Left lung (tissue), 10 donors: Measurements from ENCODE around the gene TFRC. TPM values are rescaled to one million over a fixed set of nuclear protein-coding genes. Genes with fewer than 3 reads are reported as not detected.
A peak's percentile ranks its signal among the peaks of the same experiment; 100 is the strongest.
"Not testable (repeated sequence)": the region's sequence is repeated elsewhere in the genome, so short reads cannot be mapped to it uniquely, and the experiment has no call there.

Source experiments
- ATAC-seq: fragments of 200-7000 bp; cut with Tn5 transposase; one replicate; pipeline ENCODE4 v1.9.1; 2020; ENCODE audit warnings: moderate library complexity
- DNase-seq, 4 donors: peaks; one replicate each; pipeline ENCODE4 v3.0.0-alpha.2; 2013 to 2020
- H3K27ac ChIP-seq, 2 donors: fragments of 200-600 bp; sonication (generic) in 1 of 2; one replicate each; pipeline versions ENCODE4 v1.5.0 to v1.8.0; 2020 to 2021
- H3K27me3 ChIP-seq, 2 donors: fragments of 200-600 bp; sonication (generic) in 1 of 2; one replicate each; pipeline versions ENCODE4 v1.5.0 to v1.8.0; 2020 to 2021
- H3K36me3 ChIP-seq, 2 donors: fragments of 200-600 bp; sonication (generic) in 1 of 2; one replicate each; pipeline versions ENCODE4 v1.5.0 to v1.8.0; 2020 to 2021
- H3K4me1 ChIP-seq, 2 donors: fragments of 200-600 bp; one replicate each; pipeline ENCODE4 v1.8.0; 2021
- H3K4me3 ChIP-seq, 2 donors: fragments of 200-600 bp; sonication (generic) in 1 of 2; one replicate each; pipeline versions ENCODE4 v1.5.0 to v1.8.0; 2020 to 2021; ENCODE audit warnings: mild to moderate bottlenecking in 1 of 2
- H3K9me3 ChIP-seq, 2 donors: fragments of 200-600 bp; sonication (generic) in 1 of 2; one replicate each; pipeline versions ENCODE4 v1.5.0 to v1.8.0; 2020 to 2021
- intact Hi-C, 2 donors: fragments of 100-400 bp; cut with DNase I; formaldehyde crosslinking; loops; one replicate each; pipeline versions ENCODE4 v1.11.2 to v1.14.2; 2022
- polyA plus RNA-seq, 6 donors: library from polyadenylated mRNA; unstranded; fragments of 120-200 nt; gene quantifications; one replicate each; pipeline ENCODE4 v1.2.1, GENCODE V29; 2013; ENCODE audit not compliant: insufficient read length in 6 of 6
- total RNA-seq, 2 donors: library from RNA; stranded (reverse); fragmentation: NEBNext Ultra II Directional; extraction: Animal tissue kit (Norgen Biotek cat#: 25700); gene quantifications; one replicate each; pipeline ENCODE4 v1.2.1, GENCODE V29; 2021
- TF ChIP-seq, protein P1 (sequence below), 2 donors: fragments of 200-600 bp; sonication (generic) in 1 of 2; IDR thresholded peaks; one replicate each; pipeline versions ENCODE4 v1.5.0 to v1.8.0; 2021; ENCODE audit warnings: antibody characterized with exemption in 2 of 2
- donor health status: DM: no; HTN: yes; CAD: no.
- donor health status: DM: no; HTN: no; CAD: no.

TFRC gene
- total and polyA plus RNA-seq, 8 donors, result 41.4 to 327 (median 47.6) TPM

DNA sequence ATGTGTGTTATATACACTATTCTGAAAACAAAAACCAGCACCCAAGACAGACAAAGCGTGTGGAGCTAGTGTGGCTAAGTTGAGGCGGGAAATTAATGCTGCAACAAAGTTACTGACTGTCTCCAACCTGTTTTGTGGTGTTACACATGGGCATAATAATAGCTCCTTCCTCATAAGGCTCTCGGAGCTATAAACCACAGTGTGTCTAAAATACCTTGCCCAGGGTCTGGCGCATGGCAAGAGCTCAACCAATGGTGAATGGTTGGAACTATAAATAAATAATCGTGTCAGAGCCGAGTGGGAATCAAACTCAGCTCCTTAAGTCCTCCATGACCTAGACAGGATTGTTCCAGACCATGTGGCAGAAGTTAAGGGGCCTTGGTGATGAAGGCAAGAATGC is 35.9 kb upstream of the TFRC start:
- Histone ChIP-seq H3K4me3 (no peak overlapping the region), H3K27me3 (no peaks in the 10 kb centered on the region), H3K9me3 (no peaks in the 10 kb centered on the region), H3K27ac (no peak overlapping the region), H3K36me3 (no peaks in the 10 kb centered on the region), H3K4me1 (peaks cover 6 to 28% of the 10 kb centered on the region in 2 donors)
- intact Hi-C loops, result no loop called here
- DNase-seq (no peak), ATAC-seq (no peak)
- TF ChIP-seq, protein P1, sequence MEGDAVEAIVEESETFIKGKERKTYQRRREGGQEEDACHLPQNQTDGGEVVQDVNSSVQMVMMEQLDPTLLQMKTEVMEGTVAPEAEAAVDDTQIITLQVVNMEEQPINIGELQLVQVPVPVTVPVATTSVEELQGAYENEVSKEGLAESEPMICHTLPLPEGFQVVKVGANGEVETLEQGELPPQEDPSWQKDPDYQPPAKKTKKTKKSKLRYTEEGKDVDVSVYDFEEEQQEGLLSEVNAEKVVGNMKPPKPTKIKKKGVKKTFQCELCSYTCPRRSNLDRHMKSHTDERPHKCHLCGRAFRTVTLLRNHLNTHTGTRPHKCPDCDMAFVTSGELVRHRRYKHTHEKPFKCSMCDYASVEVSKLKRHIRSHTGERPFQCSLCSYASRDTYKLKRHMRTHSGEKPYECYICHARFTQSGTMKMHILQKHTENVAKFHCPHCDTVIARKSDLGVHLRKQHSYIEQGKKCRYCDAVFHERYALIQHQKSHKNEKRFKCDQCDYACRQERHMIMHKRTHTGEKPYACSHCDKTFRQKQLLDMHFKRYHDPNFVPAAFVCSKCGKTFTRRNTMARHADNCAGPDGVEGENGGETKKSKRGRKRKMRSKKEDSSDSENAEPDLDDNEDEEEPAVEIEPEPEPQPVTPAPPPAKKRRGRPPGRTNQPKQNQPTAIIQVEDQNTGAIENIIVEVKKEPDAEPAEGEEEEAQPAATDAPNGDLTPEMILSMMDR (IDR thresholded peaks at IDR 0.05), result no peak

- Histone ChIP-seq H3K4me1 (peaks cover 3 to 6% of the 10 kb centered on the region in 2 donors), H3K27me3 (no peaks in the 10 kb centered on the region), H3K9me3 (no peaks in the 10 kb centered on the region), H3K4me3 (no peak overlapping the region), H3K36me3 (no peaks in the 10 kb centered on the region), H3K27ac (no peak overlapping the region)
- TF ChIP-seq, protein P1 (IDR thresholded peaks at IDR 0.05), result no peak
- intact Hi-C loops, result no loop called here
- ATAC-seq (no peak), DNase-seq (no peak)
Measured at GRCh38 chr3:196115678-196116083, 33.8 kb upstream of the TFRC start.

DNA sequence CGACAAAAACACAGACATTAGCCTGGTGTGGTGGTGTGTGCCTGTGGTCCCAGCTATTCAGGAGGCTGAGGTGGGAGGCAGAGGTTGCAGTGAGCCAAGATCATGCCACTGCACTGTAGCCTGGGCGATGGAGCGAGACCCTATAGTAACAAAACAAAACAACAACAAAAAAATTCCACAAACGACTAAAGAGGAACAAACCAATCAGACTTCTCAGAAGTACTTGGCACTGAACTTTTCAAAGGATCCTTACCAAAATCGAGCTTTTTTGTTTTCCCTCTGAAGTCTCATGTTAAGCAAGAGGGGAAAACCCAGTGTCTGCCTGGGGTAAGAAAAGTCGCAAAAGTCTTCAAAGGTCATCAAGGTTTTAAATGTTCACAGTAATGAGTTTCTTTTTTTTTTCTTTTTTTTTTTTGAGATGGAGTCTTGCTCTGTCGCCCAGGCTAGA is 30.1 kb upstream of the TFRC start:
- H3K4me3 ChIP-seq, result no peak overlapping the region
- H3K27me3 ChIP-seq, result no peaks in the 10 kb centered on the region
- H3K27ac ChIP-seq, result no peak overlapping the region
- no peaks in the 10 kb centered on the region for H3K9me3 ChIP-seq
- TF ChIP-seq, protein P1 (IDR thresholded peaks at IDR 0.05), result no peak
- H3K4me1 ChIP-seq, result no peaks in the 10 kb centered on the region
- ATAC-seq (peak; percentile 36), DNase-seq (no peak)
- intact Hi-C loops, result no loop called here
- H3K36me3 ChIP-seq, result no peaks in the 10 kb centered on the region

- H3K27ac ChIP-seq, result no peak overlapping the region
- no peaks in the 10 kb centered on the region for H3K9me3 ChIP-seq
- no peaks in the 10 kb centered on the region for H3K4me1 ChIP-seq
- TF ChIP-seq, protein P1 (IDR thresholded peaks at IDR 0.05), result no peak
- no peaks in the 10 kb centered on the region for H3K27me3 ChIP-seq
- no peaks in the 10 kb centered on the region for H3K36me3 ChIP-seq
- ATAC-seq, result no peak
- DNase-seq, result peak in 1 of 4 donors; percentile 19
- intact Hi-C loops, result no loop called here
- H3K4me3 ChIP-seq, result no peak overlapping the region
Measured at GRCh38 chr3:196108075-196108743, 26.3 kb upstream of the TFRC start.

DNA sequence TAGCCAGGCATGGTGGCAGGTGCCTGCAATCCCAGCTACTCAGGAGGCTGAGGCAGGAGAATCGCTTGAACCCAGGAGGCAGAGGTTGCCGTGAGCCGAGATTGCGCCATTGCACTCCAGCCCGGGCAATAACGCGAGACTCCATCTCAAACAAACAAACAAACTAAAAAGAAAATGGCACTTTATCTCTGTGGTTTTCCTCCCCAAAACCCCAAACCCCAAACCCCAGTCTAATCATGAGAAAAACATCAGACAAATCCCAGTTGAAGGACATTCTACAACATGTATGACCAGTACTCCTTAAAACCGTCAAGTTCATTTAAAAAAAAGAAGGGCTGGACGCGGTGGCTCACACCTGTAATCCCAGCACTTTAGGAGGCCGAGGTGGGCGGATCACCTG is 22.8 kb upstream of the TFRC start:
- H3K36me3 ChIP-seq, H3K4me3 ChIP-seq, H3K27me3 ChIP-seq, intact Hi-C loops, H3K4me1 ChIP-seq, ATAC-seq, H3K27ac ChIP-seq, H3K9me3 ChIP-seq, DNase-seq: not testable (repeated sequence)

- ATAC-seq, H3K36me3 ChIP-seq, H3K4me3 ChIP-seq, H3K9me3 ChIP-seq, H3K27me3 ChIP-seq, DNase-seq, intact Hi-C loops: not testable (repeated sequence)
- Histone ChIP-seq H3K27ac (peak overlapping the region in 1 of 2 donors; percentile 70), H3K4me1 (peaks cover 0 to 27% of the 10 kb centered on the region in 2 donors)
Measured at GRCh38 chr3:196098365-196098980, 16.6 kb upstream of the TFRC start.
